HG02571 (cell line): ENCODE results near the gene SLC66A1.
"Not testable (repeated sequence)": the region's sequence is repeated elsewhere in the genome, so short reads cannot be mapped to it uniquely, and the experiment has no call there.

Experiments
- ATAC-seq: cut with Tn5 transposase; IDR thresholded peaks from one replicate; pipeline ENCODE4 v1.9.1; 2021; ENCODE audit warnings: mild to moderate bottlenecking, moderate library complexity; ENCODE audit not compliant: unreplicated experiment

Gene SLC66A1

DNA sequence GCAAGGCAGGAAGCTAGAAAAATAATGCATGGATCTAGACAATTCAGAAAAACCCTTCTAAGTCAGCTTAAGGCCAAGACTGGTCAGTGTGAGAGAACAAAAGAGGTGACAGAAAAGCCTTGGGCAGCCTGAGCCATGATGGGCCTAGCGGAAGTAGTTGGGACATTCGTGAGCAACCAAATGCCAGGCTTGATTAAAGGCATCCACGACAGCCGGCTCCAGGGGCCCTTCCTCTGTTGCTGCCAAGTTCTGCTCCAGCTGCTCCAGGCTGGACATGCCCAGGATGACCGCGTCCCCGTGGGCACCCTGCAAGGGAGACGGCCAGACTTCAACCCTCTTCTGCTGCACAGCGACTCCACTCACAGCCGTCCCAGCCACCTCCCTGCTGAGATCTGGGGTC, 8.0 kb upstream of the SLC66A1 start:
- not testable (repeated sequence) for ATAC-seq

DNA sequence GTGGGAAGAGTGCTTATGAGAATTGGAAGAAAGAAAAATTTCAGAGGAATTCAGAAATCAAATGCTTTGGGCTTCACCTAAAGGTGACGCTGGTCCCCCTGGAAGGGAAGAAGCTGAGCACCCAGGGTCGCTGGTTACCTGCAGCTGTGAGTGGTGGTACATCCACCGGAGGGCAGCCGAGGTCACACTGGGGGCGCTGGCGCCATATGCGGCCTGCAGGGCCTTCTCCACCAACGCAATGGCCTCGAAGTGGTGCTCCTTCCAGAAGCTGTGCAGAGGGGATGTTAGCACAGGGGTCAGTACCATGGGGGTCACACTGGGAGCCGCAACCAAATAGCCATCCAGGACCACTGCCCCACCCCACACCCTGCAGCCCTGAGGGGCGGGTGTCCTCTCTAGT, 6.2 kb upstream of the SLC66A1 start:
- ATAC-seq: no peak

DNA sequence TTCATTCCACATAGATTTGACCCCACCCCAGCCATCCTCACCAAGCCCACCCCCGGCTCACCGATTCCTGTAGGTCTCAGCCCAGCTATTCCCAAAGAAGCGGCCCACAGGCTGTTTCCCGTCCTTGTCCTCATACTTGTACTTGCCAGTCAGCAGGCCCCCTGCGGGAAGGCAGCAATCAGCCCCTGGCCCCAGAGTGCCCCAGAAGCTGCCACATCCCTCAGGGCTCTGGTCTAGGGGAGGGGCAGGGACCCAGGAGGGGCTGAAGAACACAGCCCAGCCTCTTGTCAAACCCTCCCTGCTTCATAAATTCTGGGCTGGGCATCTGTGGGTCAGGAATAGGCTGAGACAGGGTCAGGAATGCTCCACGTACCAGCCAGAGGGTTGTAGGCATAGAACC, 5.2 kb upstream of the SLC66A1 start:
- no peak for ATAC-seq

DNA sequence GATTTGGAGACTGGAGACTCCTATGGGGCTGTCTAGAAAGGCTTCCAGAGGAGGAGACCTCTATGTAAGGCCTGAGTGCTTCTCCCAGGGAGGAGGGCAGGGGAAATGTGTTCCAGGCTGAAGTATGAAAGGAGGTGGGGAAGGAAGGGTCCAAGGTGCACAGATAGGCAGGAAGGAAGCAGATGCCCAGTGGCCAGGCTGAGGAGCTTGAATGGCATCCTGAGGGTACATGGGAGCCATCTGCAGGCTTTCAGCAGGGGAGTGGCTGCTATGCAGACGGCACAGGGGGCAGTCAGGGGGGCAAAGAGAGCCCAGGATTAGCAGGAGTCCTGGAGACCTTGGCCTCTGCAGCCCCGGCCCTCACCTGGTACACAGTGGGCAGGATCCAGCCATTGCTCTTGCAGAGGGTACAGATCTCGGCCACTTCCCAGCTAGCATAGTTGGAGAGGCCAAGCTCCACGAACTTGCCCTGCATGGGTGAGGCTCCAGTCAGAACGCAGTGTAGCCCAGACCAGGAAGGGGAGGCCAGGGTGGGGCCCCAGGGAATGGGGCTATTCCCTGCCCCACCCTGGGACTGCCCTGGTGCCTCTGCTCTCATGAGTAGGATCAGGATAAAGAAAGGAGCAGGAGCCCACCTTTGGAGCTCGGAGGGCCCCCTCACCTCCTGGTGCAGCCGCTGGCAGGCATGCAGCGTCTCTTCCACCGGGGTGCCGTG, 4.2 kb upstream of the SLC66A1 start:
- ATAC-seq: no peak

DNA sequence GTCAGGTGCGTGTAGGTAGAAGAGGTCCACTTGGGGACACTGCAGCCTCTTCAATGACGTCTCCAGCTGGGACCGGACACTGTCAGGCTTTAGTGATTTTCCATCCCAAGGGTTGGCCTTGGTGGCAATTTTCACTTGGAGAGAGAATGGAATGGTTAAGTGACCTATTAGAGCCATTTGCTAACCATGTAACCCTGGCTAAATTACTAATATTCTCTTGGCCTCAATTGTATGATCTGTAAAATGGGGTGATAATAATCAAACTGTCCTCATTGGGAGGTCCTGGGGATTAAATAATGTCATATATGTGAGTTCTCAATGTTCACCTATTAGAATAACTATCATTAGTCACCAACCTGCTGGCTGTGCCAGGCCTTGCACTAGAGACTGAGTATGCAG, 3.6 kb upstream of the SLC66A1 start:
- ATAC-seq: no peak

DNA sequence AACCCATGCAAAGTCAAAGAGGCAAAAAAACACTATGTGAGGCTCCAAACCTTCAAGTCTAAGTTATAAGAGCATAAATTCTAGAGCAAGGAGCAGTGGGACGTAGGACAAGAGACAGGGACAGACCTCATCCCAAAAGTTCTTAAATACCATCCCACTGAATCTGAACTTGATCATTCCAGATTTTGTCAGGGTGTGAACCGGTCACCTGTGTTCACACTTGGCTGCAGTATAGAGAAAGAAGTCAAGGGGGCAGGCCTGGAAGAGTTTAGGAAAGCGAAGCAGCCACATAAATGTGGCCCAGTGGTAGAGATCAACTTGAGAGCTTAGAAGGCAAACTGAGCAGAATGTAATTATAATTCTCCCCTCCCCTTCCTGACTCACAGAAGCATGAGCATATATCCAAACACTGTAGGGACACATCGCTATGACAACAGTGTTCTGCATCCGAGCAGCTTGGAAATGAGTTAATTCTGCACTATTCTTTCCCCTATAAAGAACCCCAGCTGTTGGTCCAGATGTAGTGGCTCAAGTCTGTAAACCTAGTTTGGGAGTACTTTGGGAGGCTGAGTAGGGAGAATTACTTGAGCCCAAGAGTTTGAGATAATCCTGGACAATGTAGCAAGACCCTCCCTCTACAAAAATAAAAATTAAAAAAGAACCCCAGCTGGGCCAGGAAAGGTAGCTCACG, 2.9 kb upstream of the SLC66A1 start:
- ATAC-seq: no peak

DNA sequence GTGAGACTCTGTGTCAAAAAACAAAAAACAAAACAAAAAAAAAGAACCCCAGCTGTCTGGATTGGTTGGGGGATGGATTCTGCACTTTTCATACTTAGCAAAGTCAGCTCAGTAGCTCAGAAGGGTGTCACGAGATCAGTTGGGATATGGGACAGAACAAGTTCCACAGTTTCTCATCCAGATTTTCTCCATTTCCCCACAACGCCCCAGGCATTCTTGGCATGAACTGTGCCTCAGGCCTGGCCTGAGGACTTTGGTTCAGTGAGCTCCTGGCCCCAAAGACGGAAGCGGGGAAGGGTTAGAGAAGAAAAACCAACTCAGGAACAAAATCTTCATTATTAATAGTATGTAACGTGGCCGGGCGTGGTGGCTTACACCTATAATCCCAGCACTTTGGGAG, 2.1 kb upstream of the SLC66A1 start:
- ATAC-seq: no peak

DNA sequence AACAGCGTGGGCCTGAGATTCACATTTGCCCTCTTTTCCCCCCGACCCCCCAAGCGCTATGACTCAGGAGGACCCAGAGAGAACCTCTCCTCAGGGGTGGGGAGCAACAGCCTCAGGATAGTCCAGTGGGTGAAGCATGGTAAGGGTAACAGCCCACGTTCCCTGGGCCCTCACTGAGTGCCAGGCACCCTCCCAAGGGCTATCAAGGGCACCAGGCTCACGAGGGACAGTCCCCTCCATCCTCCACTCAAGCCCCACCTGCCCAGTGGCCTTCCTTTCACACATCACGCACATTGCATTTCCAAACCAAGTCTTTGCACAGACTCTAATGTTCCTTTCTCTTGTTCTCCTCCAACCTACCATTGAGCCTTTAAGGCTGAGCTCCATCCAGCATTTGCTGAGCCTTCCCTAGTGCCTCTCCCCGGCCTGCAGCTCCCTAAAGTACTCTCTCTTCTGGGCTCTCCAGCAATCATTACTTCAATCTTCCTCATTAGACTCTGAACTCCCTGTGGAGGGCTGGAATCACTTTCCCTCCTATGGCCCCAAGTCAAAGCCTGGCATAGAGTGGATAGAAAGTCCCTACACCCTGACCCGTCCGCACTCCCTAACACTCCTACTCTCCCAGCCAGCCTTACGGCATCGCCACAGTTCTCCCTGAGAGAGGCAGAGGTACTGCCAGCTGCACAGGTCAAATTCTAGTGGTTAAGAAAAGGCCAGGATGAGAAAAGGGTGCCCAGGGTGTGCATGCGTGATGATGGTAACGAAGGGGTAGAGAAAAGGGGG, 1.2 kb upstream of the SLC66A1 start:
- ATAC-seq: no peak

DNA sequence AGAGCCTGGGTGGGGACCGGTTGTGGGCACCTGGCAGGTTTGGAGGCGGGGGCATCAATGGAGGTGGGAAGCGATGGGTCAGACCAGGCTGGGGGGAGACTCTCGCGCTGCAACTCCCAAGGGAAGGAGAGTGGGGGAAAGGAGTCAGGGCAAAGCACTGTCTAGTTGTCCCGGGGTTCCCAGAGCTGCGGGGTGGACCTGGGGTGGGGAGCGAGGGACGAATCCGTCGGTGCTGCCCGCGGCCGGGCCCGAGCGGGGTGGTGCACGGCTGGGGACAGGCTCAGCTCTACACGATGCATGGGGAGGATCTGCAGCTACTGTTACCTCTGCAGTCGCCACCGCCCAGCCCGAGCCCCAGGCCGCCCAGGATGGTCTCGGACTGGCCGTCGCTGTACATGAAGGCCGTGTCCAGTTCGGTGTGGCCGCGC, 609 bp upstream of the SLC66A1 start:
- ATAC-seq: no peak

DNA sequence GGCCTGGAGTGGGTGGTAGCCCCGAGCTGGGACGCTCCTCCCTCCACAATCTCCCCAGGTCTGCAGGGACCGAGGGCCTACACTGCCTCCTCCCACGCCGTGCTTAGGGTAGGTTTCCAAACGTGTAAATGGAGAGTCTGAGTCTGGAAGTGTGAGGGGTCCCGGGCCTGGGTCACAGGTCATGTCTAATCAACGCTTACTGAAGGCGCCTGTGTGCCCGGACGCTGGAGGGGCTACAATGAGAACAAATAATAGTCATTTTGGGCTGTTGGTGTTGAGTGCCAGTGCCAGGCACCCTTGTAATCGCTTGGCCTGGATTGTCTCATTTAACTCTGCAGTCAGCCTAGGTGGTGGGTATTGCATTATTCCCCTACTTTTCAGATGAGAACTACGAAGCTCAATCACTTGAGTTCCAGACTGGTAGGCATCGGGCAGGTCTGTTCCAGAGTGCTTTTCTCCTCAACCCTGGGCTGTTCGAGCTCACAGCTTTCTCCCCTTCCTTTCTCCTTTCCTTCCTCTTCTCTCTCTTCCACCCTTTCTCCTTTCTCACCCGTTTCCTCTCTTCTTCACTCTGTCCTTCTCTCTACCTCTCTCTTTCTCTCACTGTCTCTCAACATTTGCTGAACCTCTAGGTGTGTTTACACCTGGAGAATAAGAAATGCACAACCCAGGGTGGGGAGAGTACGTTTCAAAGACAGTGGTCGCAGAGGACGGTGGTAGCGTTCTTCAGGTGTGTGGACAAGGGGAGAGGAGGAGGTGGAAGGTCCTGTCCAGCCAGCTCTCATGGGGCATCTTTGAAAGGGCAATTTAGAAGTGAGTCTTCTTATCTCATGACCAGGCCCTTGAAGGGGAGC, 883 bp downstream of the SLC66A1 start:
- peak; percentile 23 for ATAC-seq

DNA sequence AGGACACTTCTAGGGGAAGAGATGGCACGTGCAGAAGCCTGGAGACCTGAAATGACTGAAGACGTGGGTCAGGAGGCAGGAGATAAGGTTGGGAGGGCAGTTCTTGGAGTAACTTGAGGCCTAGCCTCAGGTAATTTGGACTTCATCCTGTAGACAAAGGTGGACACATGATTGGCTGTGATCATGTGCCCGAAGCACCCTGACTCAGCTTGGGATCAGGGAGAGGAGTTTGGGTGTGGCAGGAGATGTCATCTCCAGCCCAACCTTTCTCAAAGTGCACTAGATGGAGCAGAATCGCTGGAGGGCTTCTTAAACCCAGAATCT, 1.5 kb downstream of the SLC66A1 start:
- ATAC-seq: no peak

DNA sequence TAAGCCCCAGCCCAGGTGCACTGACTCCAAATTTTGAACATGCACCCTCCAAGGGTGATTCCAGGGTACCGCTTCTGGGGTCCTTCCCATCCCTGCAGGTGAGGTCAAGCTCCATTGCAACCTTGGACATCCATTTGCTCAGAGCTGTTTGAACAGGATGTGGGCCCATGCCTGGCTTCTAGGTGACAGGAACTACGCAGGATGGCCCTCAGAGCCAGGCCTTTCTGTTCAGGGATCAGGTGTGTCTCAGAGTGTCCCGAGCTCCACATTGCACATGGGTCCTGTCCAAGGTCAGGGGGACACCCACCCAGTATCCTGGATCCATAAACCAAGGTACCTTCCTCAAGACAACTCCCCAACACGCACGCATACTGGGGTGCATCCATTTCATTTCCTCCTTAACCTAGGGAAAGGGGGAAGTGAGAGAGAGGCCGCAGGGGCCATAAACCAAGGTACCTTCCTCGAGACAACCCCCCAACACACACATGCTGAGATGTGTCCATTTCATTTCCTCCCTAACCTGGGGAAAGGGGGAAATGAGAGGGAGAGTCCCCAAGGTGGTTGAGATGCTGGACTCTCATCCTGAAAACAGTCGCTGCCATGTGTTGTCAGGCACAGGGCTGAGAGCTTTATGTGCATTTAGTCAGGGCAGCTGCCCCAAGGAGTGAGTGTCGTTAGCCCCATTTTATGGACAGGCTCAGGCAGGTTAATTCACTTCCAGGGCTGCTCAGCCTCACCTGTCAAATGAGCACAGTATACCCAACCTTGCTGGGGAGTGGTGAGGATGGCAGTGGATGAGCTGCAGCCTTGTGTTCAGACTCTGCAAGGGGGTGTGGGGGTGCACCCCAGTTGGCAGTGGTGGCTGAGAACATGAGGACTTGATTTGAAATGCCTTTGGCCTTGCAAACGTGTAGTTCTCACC, 2.1 kb downstream of the SLC66A1 start:
- no peak for ATAC-seq

DNA sequence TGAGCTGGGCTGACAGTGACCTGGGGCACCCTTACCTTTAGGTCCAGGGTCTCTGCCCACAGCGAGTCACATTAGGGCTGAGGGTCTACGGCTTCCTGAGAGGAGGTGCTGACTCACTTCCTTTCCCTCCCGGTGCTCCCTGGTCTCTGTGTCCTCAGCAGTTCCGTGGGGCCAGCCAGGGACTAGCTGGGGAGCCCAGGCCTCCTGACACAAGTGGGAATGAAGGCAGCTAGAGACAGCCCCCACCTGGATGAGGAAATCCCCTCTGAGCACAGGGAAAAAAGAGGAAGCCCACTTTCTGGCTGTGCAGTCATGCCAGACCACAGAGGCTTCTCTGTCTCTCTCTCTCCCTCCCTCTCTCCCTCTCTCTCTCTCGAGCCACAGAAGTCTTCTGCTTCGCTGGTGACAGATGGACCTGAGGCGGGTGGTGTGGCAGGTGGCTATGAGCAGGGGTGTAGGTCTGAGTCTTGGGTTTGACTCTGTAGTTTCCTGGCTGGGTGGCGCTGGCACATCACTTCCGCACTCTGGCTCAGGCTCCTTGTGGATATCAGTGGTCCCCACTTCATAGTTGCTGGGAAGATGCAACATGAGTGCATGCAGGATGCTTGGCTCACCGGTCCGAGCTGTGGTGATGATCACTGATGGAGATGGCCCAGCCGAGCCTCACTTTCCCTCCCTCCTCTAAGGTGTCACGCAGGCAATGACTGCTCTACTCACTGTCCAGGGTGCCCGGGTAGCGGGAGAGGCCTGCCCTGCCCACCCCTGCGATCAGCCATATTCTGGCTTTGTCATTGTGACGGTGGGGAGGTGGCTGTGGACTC, 3.5 kb downstream of the SLC66A1 start:
- no peak for ATAC-seq

DNA sequence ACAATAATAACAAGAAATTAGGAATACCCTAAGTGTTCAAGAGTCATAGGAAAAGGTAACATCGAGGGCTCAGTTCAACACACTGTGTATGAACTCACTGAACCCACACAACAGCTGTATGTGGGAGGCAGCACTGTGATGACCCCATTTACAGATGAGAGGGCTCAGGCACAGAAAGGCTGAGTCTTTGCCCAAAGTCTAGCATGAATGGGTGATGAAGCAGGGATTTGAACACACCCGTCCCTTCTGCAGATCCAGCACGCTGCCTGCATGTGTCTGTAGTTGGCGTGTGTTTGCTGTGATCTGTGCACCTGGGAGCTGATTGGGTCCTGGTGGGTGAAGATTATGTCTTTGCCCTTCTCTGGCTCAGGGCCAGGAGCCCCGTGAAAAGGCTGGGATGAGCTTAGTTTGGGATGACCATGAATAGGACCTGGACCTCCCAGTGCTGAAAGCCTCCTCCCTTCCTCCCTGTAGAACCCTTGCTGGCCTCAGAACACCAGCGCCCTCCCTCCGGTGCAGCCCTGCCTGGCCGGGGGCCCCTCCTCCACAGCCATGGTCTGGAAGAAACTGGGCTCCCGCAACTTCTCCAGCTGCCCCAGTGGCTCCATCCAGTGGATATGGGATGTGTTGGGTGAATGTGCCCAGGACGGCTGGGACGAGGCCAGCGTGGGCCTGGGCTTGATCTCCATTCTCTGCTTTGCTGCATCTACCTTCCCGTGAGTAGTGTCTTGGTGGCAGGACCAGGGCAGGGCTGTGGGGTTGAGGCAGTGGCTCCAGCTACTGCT, 5.2 kb downstream of the SLC66A1 start:
- ATAC-seq: no peak

DNA sequence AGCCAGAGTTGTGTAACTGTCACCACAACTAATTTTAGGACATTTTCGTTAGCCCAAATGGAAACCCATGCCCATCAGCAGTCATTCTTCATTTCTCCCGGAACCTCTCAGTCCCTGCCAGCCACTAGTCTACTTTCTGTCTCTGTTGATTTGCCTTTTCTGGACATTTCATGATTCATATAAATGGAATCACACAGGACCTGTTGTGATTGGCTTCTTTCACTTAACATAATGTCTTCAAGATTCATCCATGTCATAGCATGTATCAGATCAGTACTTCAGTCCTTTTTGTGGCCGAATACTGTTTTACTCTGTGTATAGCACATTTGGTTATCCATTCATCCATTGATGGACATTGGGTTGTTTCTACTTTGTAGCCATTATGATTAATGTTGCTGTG, 7.1 kb downstream of the SLC66A1 start:
- no peak for ATAC-seq

DNA sequence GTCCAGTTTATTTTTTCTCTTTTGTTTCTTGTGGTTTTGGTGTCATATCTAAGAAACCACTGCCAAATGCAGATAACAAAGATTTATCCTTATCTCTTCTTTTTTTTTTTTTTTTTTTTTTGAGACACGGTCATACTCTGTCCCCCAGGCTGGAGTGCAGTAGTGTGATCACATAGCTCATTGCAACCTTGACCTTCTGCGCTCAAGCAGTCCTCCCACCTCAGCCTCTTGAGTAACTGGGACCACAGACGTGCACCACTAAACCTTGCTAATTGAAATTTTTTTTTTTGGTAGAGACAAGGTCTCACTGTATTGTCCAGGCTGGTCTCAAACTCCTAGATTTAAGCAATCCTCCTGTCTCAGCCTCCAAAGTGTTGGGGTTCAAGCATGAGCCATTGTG, 8.9 kb downstream of the SLC66A1 start:
- ATAC-seq: no peak

DNA sequence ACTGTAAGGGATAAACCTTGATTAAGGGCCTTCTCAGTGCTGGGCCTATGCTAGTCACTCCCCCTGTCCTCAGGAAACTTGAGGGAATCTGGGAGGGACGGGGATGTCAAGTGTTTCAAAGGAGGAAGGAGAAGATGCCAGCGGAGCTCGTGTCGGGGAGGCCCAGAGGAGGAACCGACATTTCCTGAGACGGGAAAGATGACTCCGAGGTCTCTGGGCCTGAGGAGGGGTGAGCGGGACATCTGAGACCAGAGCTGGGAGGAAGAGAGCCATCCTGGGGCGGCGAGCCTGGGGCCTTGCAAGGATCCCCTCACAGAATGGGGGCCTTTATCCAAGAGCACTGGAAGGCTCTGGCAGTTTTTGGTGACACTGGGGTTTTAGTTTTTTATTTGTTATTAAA, 10.4 kb downstream of the SLC66A1 start:
- no peak for ATAC-seq

DNA sequence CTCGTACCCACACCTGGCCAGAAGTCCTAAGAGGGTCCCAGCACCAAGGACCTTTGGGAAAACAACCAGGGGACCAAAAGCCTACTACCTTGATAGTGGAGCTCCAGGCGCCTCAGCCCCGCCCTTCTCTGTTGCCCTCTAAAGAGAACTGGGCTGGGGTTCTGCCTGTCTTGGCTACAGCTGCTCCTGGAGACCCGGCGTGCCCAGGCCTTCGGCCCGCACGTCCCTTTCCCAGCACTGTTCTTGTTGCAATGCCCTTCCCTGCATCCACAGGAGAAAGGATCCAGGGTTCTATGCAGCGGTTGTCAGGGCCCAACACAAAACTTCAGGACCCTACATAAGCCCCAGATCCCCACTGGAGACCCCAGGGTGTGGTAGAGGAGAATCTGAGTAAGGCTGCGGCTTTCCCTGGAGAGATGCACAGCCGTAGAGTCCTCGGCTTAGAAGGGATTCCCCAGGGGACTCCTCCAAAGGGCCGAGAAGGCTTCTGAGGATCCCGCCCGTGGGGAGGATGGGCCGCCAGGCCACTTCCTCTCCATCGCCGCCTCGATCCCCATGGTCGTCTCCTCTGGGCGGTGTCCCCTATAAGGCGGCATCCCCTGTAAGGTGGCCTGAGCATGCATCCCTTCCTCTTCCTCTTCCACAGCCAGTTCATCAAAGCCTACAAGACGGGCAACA, 12.0 kb downstream of the SLC66A1 start:
- no peak for ATAC-seq
